UCSD-AML1 (cell line): ENCODE data around the gene NDUFS3.
A peak's percentile ranks its signal among the peaks of the same experiment; 100 is the strongest.
"Not testable (repeated sequence)": the region's sequence is repeated elsewhere in the genome, so short reads cannot be mapped to it uniquely, and the experiment has no call there.

Experiments
- DNase-seq: peaks from one replicate; lab custom pipeline; 2025; ENCODE audit not compliant: unreplicated experiment; lab: John Stamatoyannopoulos, UW

Gene NDUFS3

GRCh38 chr11:47578524-47579494 is at the start of gene NDUFS3, which contains the start of gene KBTBD4:
NDUFS3 (plus strand) TSS chr11:47579074; CDS start chr11:47579092, 18 bp downstream.
KBTBD4 (minus strand) TSS chr11:47578970; CDS start chr11:47578951, 19 bp downstream.
- DNase-seq: peak; percentile 90

- no peak for DNase-seq
Observed at GRCh38 chr11:47529951-47530350, 48.9 kb upstream of the NDUFS3 start.

GRCh38 chr11:47530721-47531120 is 48.2 kb upstream of the NDUFS3 start:
- DNase-seq: not testable (repeated sequence)

- no peak for DNase-seq
Observed at GRCh38 chr11:47531666-47532065, 47.2 kb upstream of the NDUFS3 start.

- no peak for DNase-seq
Observed at GRCh38 chr11:47532597-47533213, 46.2 kb upstream of the NDUFS3 start.

- DNase-seq: no peak
Observed at GRCh38 chr11:47533690-47534151, 45.2 kb upstream of the NDUFS3 start.

- DNase-seq: no peak
Observed at GRCh38 chr11:47534704-47535251, 44.1 kb upstream of the NDUFS3 start.

GRCh38 chr11:47536915-47537314 is 42.0 kb upstream of the NDUFS3 start:
- no peak for DNase-seq

- no peak for DNase-seq
Observed at GRCh38 chr11:47538741-47539565, 39.9 kb upstream of the NDUFS3 start.

- no peak for DNase-seq
Observed at GRCh38 chr11:47539681-47540039, 39.2 kb upstream of the NDUFS3 start.

GRCh38 chr11:47541070-47541469 is 37.8 kb upstream of the NDUFS3 start:
- no peak for DNase-seq

- no peak for DNase-seq
Observed at GRCh38 chr11:47545298-47545697, 33.6 kb upstream of the NDUFS3 start.

GRCh38 chr11:47546274-47546673 is 32.6 kb upstream of the NDUFS3 start:
- DNase-seq: not testable (repeated sequence)

GRCh38 chr11:47550288-47551047 is 28.4 kb upstream of the NDUFS3 start:
- DNase-seq: no peak

- DNase-seq: no peak
Observed at GRCh38 chr11:47551086-47551485, 27.8 kb upstream of the NDUFS3 start.

GRCh38 chr11:47552056-47552565 is 26.8 kb upstream of the NDUFS3 start:
- DNase-seq: peak; percentile 61

GRCh38 chr11:47552566-47553405 is 26.1 kb upstream of the NDUFS3 start, which contains the start of gene CELF1:
CELF1 (minus strand) TSS chr11:47553132; CDS start chr11:47499523, 53,609 bp downstream.
- DNase-seq: peak; percentile 94

GRCh38 chr11:47553406-47553743 is 25.5 kb upstream of the NDUFS3 start:
- no peak for DNase-seq

- DNase-seq: not testable (repeated sequence)
Observed at GRCh38 chr11:47557004-47557403, 21.9 kb upstream of the NDUFS3 start.
